Prostate gland (tissue), 2 donors: Measurements from ENCODE around the gene TTC29. TPM values are rescaled to one million over a fixed set of nuclear protein-coding genes. Genes with fewer than 3 reads are reported as not detected.

Experiments used
- DNase-seq: peaks from one replicate; pipeline ENCODE4 v3.0.0-alpha.2; 2019; ENCODE audit warnings: low spot score
- H3K27ac ChIP-seq, 2 donors: fragments of 200-600 bp; sonication (generic); 2 replicates each; pipeline ENCODE4 v1.5.1; 2017 to 2019
- H3K27me3 ChIP-seq: fragments of 200-600 bp; sonication (generic); replicated peaks from 2 replicates; pipeline ENCODE4 v1.5.1; 2019; ENCODE audit not compliant: insufficient read depth
- H3K36me3 ChIP-seq, 2 donors: fragments of 200-600 bp; sonication (generic); 1 replicate in 1 of 2; 2 replicates in 1 of 2; pipeline versions ENCODE4 v1.5.1 to v1.8.1; 2017 to 2019
- H3K4me1 ChIP-seq: fragments of 200-600 bp; sonication (generic); replicated peaks from 2 replicates; pipeline ENCODE4 v1.5.1; 2019
- H3K4me3 ChIP-seq, 2 donors: fragments of 200-600 bp; sonication (generic); 2 replicates each; pipeline ENCODE4 v1.5.1; 2017 to 2019
- H3K9me3 ChIP-seq: fragments of 200-600 bp; sonication (generic); 2 replicates; pipeline ENCODE4 v1.5.1; 2017
- POLR2A ChIP-seq: fragments of 450-650 bp; IDR thresholded peaks from one replicate; pipeline ENCODE4 v1.6.1; 2016; ENCODE audit warnings: antibody characterized with exemption, mild to moderate bottlenecking
- POLR2AphosphoS5 ChIP-seq: sonication (generic); formaldehyde crosslinking; IDR thresholded peaks from one replicate; pipeline ENCODE4 v1.6.1; 2017; ENCODE audit warnings: antibody characterized with exemption
- WGBS: methylation state at CpG from one replicate; pipeline ENCODE4 v1.1.5; 2018; 5-methylcytosine and 5-hydroxymethylcytosine counted together
- intact Hi-C: fragments of 100-400 bp; cut with DNase I; formaldehyde crosslinking; loops from one replicate; pipeline ENCODE4 v1.14.2; 2022
- total RNA-seq, 2 donors: library from RNA; depleted of rRNA; stranded (reverse); fragments of >200 nt; gene quantifications; one replicate each; pipeline ENCODE4 v1.1.0, GENCODE V29; 2016
- TF ChIP-seq, protein P1 (sequence below), 4 experiments: fragments of 200-600 bp in 2 of 4; fragments of 450-650 bp in 2 of 4; sonication (generic) in 2 of 4; IDR thresholded peaks; 1 replicate in 3 of 4; 2 replicates in 1 of 4; pipeline ENCODE4 v1.5.1; 2016 to 2019; ENCODE audit warnings: antibody characterized with exemption in 4 of 4, mild to moderate bottlenecking in 2 of 4, moderate library complexity in 2 of 4

Gene TTC29
- total RNA-seq, 2 donors from 2014 or later, result 3.1 TPM; not detected in 1

DNA sequence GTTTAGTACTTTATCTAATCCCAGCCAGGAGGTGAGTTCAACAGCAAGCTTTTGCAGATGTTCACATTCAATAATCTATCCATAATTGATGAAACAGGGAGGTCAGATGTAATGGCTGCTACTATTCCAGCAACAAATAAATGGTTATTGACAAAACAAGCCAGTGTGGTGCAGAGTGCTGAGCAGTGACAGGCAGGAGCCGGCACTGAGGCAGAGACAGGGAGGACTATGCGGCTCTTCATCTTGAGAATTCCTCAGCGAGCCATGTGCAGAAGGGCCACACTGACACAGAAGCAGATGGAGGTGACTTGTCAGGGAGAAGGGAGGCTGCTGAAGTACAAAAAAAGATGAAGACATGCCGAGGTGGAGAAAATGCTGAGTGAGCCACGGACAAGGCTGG lies 98.3 kb downstream of the TTC29 start:
- TF ChIP-seq POLR2A, result no peak
- no peak for TF ChIP-seq POLR2AphosphoS5
- TF ChIP-seq, protein P1, sequence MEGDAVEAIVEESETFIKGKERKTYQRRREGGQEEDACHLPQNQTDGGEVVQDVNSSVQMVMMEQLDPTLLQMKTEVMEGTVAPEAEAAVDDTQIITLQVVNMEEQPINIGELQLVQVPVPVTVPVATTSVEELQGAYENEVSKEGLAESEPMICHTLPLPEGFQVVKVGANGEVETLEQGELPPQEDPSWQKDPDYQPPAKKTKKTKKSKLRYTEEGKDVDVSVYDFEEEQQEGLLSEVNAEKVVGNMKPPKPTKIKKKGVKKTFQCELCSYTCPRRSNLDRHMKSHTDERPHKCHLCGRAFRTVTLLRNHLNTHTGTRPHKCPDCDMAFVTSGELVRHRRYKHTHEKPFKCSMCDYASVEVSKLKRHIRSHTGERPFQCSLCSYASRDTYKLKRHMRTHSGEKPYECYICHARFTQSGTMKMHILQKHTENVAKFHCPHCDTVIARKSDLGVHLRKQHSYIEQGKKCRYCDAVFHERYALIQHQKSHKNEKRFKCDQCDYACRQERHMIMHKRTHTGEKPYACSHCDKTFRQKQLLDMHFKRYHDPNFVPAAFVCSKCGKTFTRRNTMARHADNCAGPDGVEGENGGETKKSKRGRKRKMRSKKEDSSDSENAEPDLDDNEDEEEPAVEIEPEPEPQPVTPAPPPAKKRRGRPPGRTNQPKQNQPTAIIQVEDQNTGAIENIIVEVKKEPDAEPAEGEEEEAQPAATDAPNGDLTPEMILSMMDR (IDR thresholded peaks at IDR 0.05), result no peak
- no peak for DNase-seq
- H3K36me3 ChIP-seq, result no peaks in the 10 kb centered on the region
- H3K9me3 ChIP-seq, result no peaks in the 10 kb centered on the region
- 72% methylated on average over 5 of the region's 5 CpGs for WGBS
- intact Hi-C loops, result no loop called here
- H3K27me3 ChIP-seq, result no peaks in the 10 kb centered on the region
- no peak overlapping the region for H3K4me3 ChIP-seq
- no peaks in the 10 kb centered on the region for H3K4me1 ChIP-seq
- no peak overlapping the region for H3K27ac ChIP-seq

DNA sequence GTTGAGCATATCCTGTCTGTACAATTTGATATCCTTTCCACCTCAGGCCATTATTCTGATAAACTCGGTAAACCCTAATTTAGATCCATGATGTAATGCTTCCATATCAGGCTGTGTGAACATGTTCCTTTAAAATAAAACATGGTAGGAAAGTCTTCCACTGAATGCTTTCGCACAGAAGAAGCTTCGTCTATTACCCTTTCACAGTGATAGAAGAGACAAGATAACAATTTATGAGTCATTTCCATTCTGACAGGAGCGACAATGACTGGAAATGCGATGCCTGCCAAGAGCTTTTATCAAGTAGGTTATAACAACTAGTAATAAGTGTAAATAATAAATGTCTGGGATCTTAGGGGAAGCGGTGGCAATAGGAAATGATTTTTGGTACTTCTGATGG lies 98.8 kb downstream of the TTC29 start:
- no peak for TF ChIP-seq POLR2A
- no peak for TF ChIP-seq POLR2AphosphoS5
- TF ChIP-seq, protein P1 (IDR thresholded peaks at IDR 0.05), result no peak
- WGBS, result 47% methylated on average over 6 of the region's 6 CpGs
- H3K36me3 ChIP-seq, result no peaks in the 10 kb centered on the region
- H3K27ac ChIP-seq, result no peak overlapping the region
- intact Hi-C loops, result no loop called here
- no peaks in the 10 kb centered on the region for H3K9me3 ChIP-seq
- no peak for DNase-seq
- H3K4me3 ChIP-seq, result no peak overlapping the region
- H3K4me1 ChIP-seq, result no peaks in the 10 kb centered on the region
- no peaks in the 10 kb centered on the region for H3K27me3 ChIP-seq

DNA sequence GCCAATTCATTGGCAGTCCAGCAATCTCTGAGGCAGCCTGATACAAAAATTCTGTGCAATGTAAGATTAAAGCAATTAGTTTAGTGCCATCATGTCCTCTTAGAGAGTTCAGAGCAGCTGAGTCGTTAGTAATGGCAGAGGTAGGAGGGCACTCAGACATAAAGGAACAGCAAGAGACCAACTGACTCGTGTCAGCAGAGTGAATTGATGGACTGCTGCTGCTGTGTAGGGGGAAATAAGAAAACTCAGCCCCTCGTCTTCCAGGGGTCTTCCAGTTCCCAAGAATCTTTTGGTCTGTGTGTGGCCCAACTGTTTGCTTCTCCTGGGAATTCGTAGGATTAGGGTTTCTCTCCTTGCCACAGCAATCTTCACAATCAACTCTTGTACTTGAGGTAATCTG lies 100.9 kb downstream of the TTC29 start:
- no peaks in the 10 kb centered on the region for H3K27me3 ChIP-seq
- DNase-seq, result no peak
- no peaks in the 10 kb centered on the region for H3K4me1 ChIP-seq
- no peaks in the 10 kb centered on the region for H3K9me3 ChIP-seq
- H3K4me3 ChIP-seq, result no peak overlapping the region
- TF ChIP-seq POLR2AphosphoS5 (no peak), POLR2A (no peak)
- TF ChIP-seq, protein P1 (IDR thresholded peaks at IDR 0.05), result no peak
- H3K36me3 ChIP-seq, result no peaks in the 10 kb centered on the region
- intact Hi-C loops, result no loop called here
- WGBS, result 56% methylated on average over 4 of the region's 4 CpGs
- H3K27ac ChIP-seq, result no peak overlapping the region

DNA sequence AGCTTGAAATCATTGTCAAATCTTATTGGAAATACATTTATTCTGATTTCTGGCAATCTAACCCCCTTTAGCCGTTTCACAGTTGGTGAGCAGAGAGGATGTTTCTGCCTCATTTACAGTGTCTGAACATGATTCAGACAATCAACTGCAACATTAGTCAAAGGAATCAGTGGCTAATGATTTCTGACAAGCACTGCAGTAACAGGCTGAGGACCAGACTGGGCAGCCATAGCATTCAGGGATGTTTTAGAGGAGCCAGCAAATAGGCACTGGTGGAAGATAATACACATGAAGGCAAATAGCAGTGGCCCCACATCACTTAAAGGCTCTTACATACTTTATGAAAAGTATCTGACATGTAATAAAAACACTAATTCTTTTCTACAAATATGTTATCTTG lies 102.8 kb downstream of the TTC29 start:
- Histone ChIP-seq H3K4me3 (no peak overlapping the region), H3K9me3 (no peaks in the 10 kb centered on the region), H3K4me1 (no peaks in the 10 kb centered on the region), H3K36me3 (no peaks in the 10 kb centered on the region), H3K27me3 (no peaks in the 10 kb centered on the region), H3K27ac (no peak overlapping the region)
- TF ChIP-seq, protein P1 (IDR thresholded peaks at IDR 0.05), result no peak
- TF ChIP-seq POLR2AphosphoS5 (no peak), POLR2A (no peak)
- DNase-seq, result no peak
- WGBS, result 100% methylated on average over 1 of the region's 1 CpG
- intact Hi-C loops, result no loop called here

DNA sequence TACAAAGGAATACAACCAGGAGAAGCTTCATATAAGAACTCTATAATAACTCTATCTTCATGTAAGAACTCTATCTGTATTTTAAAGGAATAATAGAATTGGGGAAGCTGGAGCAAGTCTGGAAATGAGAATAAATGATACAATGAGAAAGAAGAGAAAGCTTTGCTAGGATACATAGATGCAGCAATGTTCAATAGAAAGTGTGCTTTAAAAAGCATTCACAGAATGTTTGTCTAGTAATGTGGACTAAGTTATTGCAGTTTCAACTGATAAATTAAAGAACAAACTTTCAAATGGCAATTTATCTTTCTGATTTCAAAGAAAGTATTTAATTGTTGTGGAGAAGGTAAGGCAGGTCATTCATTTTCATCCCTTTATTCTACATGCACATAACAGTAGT lies 104.9 kb downstream of the TTC29 start:
- DNase-seq, result no peak
- no peak overlapping the region for H3K4me3 ChIP-seq
- H3K4me1 ChIP-seq, result no peaks in the 10 kb centered on the region
- no peaks in the 10 kb centered on the region for H3K9me3 ChIP-seq
- intact Hi-C loops, result no loop called here
- H3K27ac ChIP-seq, result no peak overlapping the region
- H3K36me3 ChIP-seq, result no peaks in the 10 kb centered on the region
- TF ChIP-seq POLR2AphosphoS5 (no peak), POLR2A (no peak)
- TF ChIP-seq, protein P1 (IDR thresholded peaks at IDR 0.05), result no peak
- H3K27me3 ChIP-seq, result no peaks in the 10 kb centered on the region
